Bronchial epithelial cell (primary cell): ENCODE data around the gene COASY. TPM values are rescaled to one million over a fixed set of nuclear protein-coding genes. Genes with fewer than 3 reads are reported as not detected.
"Not testable (repeated sequence)": the region's sequence is repeated elsewhere in the genome, so short reads cannot be mapped to it uniquely, and the experiment has no call there.

Source experiments
- DNase-seq: peaks from one replicate; pipeline ENCODE4 v3.0.0-alpha.2; 2010; ENCODE audit warnings: low read depth
- FAIRE-seq: peaks from 2 replicates; lab custom pipeline; 2011; peaks lifted over from hg19 to GRCh38; lab: Jason Lieb, UNC
- H3K27me3 ChIP-seq: 2 replicates; pipeline ENCODE4 v1.5.1; 2011; ENCODE audit warnings: low read length; ENCODE audit not compliant: control insufficient read depth, insufficient read depth
- H3K36me3 ChIP-seq: 2 replicates; pipeline ENCODE4 v1.5.1; 2011; ENCODE audit warnings: low read length; ENCODE audit not compliant: control insufficient read depth, insufficient read depth
- H3K4me3 ChIP-seq: 2 replicates; pipeline ENCODE4 v1.5.1; 2011; ENCODE audit warnings: mild to moderate bottlenecking, low read depth, low read length, control low read depth
- CTCF ChIP-seq: IDR thresholded peaks from 2 replicates; pipeline ENCODE4 v1.5.1; 2011; ENCODE audit warnings: mild to moderate bottlenecking, moderate library complexity, low read length, control low read depth, inconsistent platforms; ENCODE audit not compliant: insufficient read depth, severe bottlenecking
- total RNA-seq: library from RNA; depleted of rRNA; stranded (reverse); fragments of >200 nt; gene quantifications from 2 replicates; pipeline ENCODE4 v1.2.1, GENCODE V29; 2014

The COASY gene
- total RNA-seq, 1 donor from 2014 or later: 9.0 TPM

GRCh38 chr17:42547001-42547461, 14.9 kb upstream of the COASY start:
- no peak for DNase-seq
- Histone ChIP-seq H3K4me3 (no peak overlapping the region), H3K36me3 (peaks cover 9% of the 10 kb centered on the region), H3K27me3 (no peaks in the 10 kb centered on the region)
- TF ChIP-seq CTCF: no peak
- FAIRE-seq: no peak

- H3K36me3 ChIP-seq: peaks cover 9% of the 10 kb centered on the region
- no peak for FAIRE-seq
- no peak overlapping the region for H3K4me3 ChIP-seq
- no peaks in the 10 kb centered on the region for H3K27me3 ChIP-seq
- TF ChIP-seq CTCF: no peak
- no peak for DNase-seq
Observed at GRCh38 chr17:42547698-42548069, 14.3 kb upstream of the COASY start.

- no peaks in the 10 kb centered on the region for H3K27me3 ChIP-seq
- DNase-seq (peak; percentile 72), FAIRE-seq (no peak)
- peak; percentile 84 for TF ChIP-seq CTCF
- peak overlapping the region; percentile 46 for H3K4me3 ChIP-seq
- H3K36me3 ChIP-seq: peaks cover 6% of the 10 kb centered on the region
Observed at GRCh38 chr17:42548070-42548837, 13.7 kb upstream of the COASY start.

GRCh38 chr17:42548993-42549755, 12.8 kb upstream of the COASY start:
- no peaks in the 10 kb centered on the region for H3K27me3 ChIP-seq
- H3K4me3 ChIP-seq: no peak overlapping the region
- H3K36me3 ChIP-seq: peaks cover 2% of the 10 kb centered on the region
- FAIRE-seq (peak; percentile 36), DNase-seq (no peak)
- TF ChIP-seq CTCF: no peak

- peak within 1 kb of the TSS; percentile 78 for H3K4me3 ChIP-seq
- H3K36me3 ChIP-seq, FAIRE-seq, H3K27me3 ChIP-seq, DNase-seq: not testable (repeated sequence)
Observed at GRCh38 chr17:42552736-42553135, 9.2 kb upstream of the COASY start, which contains the start of gene HSD17B1. Gene HSD17B1, plus strand, starts transcription at chr17:42552923. Its CDS starts 11 bp downstream, at chr17:42552934.

DNA sequence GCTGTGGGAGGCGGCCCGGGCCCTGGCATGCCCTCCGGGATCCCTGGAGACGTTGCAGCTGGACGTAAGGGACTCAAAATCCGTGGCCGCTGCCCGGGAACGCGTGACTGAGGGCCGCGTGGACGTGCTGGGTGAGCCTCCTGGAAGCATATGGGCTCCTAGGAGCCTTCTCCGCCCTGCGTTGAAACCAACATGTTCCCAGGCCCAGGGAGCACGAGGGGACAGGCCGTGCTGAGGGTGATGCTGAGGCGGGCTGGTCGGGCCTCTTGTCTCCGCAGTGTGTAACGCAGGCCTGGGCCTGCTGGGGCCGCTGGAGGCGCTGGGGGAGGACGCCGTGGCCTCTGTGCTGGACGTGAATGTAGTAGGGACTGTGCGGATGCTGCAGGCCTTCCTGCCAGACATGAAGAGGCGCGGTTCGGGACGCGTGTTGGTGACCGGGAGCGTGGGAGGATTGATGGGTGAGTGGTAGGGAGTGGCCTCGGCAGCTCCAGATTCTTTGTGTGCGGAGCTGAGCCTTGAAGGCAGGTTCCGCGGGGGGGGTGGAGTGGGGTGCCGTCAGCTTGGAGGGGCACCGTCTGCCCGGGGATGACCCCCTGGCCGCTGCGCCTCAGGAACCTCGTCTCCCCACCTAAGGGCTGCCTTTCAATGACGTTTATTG, 8.7 kb upstream of the COASY start:
- no peaks in the 10 kb centered on the region for H3K36me3 ChIP-seq
- H3K27me3 ChIP-seq: no peaks in the 10 kb centered on the region
- H3K4me3 ChIP-seq: peak overlapping the region; percentile 78
- DNase-seq (peak; percentile 81), FAIRE-seq (no peak)
- TF ChIP-seq CTCF: peak; percentile 47
